NB4 (cell line): ENCODE results near the gene MAP3K15.

Experiments
- POLR2A ChIP-seq: IDR thresholded peaks from 2 replicates; pipeline ENCODE4 v1.6.1; 2011; ENCODE audit warnings: mild to moderate bottlenecking; ENCODE audit not compliant: insufficient read length; ENCODE audit errors: extremely low read depth
- TF ChIP-seq, protein P1 (sequence below): IDR thresholded peaks from one replicate; pipeline ENCODE4 v1.5.1; 2012; ENCODE audit warnings: low read depth, low read length

DNA sequence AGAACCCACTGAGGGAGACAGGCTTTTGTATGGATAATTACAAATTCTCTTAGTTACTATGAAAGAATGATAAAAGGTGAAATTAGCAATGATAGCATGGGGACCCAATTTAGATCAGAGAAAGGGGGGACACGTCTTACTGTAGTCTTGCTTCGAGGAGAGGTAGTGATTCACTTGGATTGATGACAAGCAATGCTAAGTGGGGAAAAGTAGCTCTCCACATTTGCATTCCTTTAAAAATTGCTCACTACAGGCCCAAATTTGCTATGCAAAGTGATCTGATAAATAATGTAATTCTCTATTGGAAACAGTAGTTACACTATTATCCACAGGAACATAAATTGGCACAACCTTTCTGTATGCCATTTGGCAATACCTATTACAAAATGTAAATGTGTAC is 42.5 kb upstream of the MAP3K15 start:
- TF ChIP-seq, protein P1, sequence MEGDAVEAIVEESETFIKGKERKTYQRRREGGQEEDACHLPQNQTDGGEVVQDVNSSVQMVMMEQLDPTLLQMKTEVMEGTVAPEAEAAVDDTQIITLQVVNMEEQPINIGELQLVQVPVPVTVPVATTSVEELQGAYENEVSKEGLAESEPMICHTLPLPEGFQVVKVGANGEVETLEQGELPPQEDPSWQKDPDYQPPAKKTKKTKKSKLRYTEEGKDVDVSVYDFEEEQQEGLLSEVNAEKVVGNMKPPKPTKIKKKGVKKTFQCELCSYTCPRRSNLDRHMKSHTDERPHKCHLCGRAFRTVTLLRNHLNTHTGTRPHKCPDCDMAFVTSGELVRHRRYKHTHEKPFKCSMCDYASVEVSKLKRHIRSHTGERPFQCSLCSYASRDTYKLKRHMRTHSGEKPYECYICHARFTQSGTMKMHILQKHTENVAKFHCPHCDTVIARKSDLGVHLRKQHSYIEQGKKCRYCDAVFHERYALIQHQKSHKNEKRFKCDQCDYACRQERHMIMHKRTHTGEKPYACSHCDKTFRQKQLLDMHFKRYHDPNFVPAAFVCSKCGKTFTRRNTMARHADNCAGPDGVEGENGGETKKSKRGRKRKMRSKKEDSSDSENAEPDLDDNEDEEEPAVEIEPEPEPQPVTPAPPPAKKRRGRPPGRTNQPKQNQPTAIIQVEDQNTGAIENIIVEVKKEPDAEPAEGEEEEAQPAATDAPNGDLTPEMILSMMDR, result no peak
- no peak for TF ChIP-seq POLR2A
